GM12878 (cell line): ENCODE results near the gene CALN1. TPM values are rescaled to one million over a fixed set of nuclear protein-coding genes. Genes with fewer than 3 reads are reported as not detected.

Experiments used
- ATAC-seq: fragments of 200-7000 bp; cut with Tn5 transposase; 3 replicates; pipeline ENCODE4 v1.9.1; 2020; ENCODE audit warnings: mild to moderate bottlenecking, moderate library complexity
- BruUV-seq: library from RNA; stranded (reverse); fragments of 400-500 nt; replicated peaks from 2 replicates; lab custom pipeline; 2021; lab: Mats Ljungman, UMichigan
- CTCF ChIA-PET: fragments of 300-600 bp; sonication (Branson Sonifier 250); formaldehyde crosslinking; extraction: SDS; loops from one replicate; lab custom pipeline; 2021; ENCODE audit warnings: inconsistent platforms; lab: Yijun Ruan, JAX
- POLR2A ChIA-PET: fragments of 350-600 bp; formaldehyde crosslinking; extraction: SDS; loops from one replicate; lab custom pipeline; 2021; ENCODE audit warnings: inconsistent platforms; lab: Charles Lee
- RAD21 ChIA-PET: fragments of 300-600 bp; sonication (Branson Sonifier 250); formaldehyde crosslinking; loops from one replicate; lab custom pipeline; 2023; ENCODE audit warnings: antibody characterized with exemption; ENCODE audit not compliant: unreplicated experiment; lab: Charles Lee
- SMC1A ChIA-PET: fragments of 300-600 bp; sonication (Branson Sonifier 250); formaldehyde crosslinking; loops from one replicate; lab custom pipeline; 2023; ENCODE audit not compliant: unreplicated experiment, uncharacterized antibody; lab: Charles Lee
- DNase-seq: peaks from one replicate; pipeline ENCODE4 v3.0.0-alpha.2; 2011; ENCODE audit warnings: low read depth, low spot score
- FAIRE-seq: peaks from 3 replicates; lab custom pipeline; 2011; peaks lifted over from hg19 to GRCh38; lab: Jason Lieb, UNC
- H2AFZ ChIP-seq: 2 replicates; pipeline ENCODE4 v1.6.0; 2011; ENCODE audit warnings: low read depth, low read length, control low read depth; ENCODE audit not compliant: control insufficient read depth
- H3K27ac ChIP-seq: 2 replicates; pipeline ENCODE4 v1.5.1; 2011; ENCODE audit warnings: control low read depth; ENCODE audit not compliant: control insufficient read depth, insufficient read depth
- H3K27me3 ChIP-seq, 2 experiments: replicated peaks in 1 of 2; 2 replicates each; pipeline versions ENCODE4 v1.6.0 to v1.6.1; 2011; ENCODE audit warnings: low read length in 1 of 2; ENCODE audit not compliant: control insufficient read depth in 2 of 2, insufficient read depth in 2 of 2
- H3K36me3 ChIP-seq, 2 experiments: 2 replicates each; pipeline ENCODE4 v1.5.1; 2011; ENCODE audit warnings: low read length in 1 of 2; ENCODE audit not compliant: control insufficient read depth in 2 of 2, insufficient read depth in 2 of 2
- H3K4me1 ChIP-seq: 2 replicates; pipeline ENCODE4 v1.6.1; 2011; ENCODE audit warnings: mild to moderate bottlenecking, low read length, moderate library complexity, mixed read lengths; ENCODE audit not compliant: control insufficient read depth, insufficient read depth
- H3K4me2 ChIP-seq: 2 replicates; pipeline ENCODE4 v1.6.0; 2011; ENCODE audit warnings: control low read depth; ENCODE audit not compliant: control insufficient read depth, insufficient read depth
- H3K4me3 ChIP-seq: fragments of 200-600 bp; sonication (generic); 2 replicates; pipeline ENCODE4 v1.5.1; 2016
- H3K79me2 ChIP-seq: 2 replicates; pipeline ENCODE4 v1.6.0; 2011; ENCODE audit warnings: low read length; ENCODE audit not compliant: control insufficient read depth, insufficient read depth
- H3K9ac ChIP-seq: 2 replicates; pipeline ENCODE4 v1.8.0; 2011; ENCODE audit warnings: low read length, control low read depth, mixed read lengths; ENCODE audit not compliant: control insufficient read depth, insufficient read depth
- H3K9me3 ChIP-seq: replicated peaks from 3 replicates; pipeline ENCODE4 v1.5.1; 2011; ENCODE audit warnings: mild to moderate bottlenecking, low read length; ENCODE audit not compliant: control insufficient read depth, insufficient read depth
- H4K20me1 ChIP-seq: 2 replicates; pipeline ENCODE4 v1.6.0; 2011; ENCODE audit not compliant: control insufficient read depth, insufficient read depth
- BCL11A ChIP-seq: IDR thresholded peaks from 2 replicates; pipeline ENCODE4 v1.6.1; 2011; ENCODE audit warnings: low read depth, low read length
- EED ChIP-seq: sonication (generic); IDR thresholded peaks from 2 replicates; pipeline ENCODE4 v1.6.1; 2016; ENCODE audit warnings: antibody characterized with exemption, low read depth
- FOS ChIP-seq: IDR thresholded peaks from 3 replicates; pipeline ENCODE4 v1.6.1; 2011; ENCODE audit warnings: borderline replicate concordance; ENCODE audit not compliant: insufficient read length; ENCODE audit errors: extremely low read depth
- GABPA ChIP-seq: IDR thresholded peaks from 2 replicates; pipeline ENCODE4 v1.6.1; 2014; ENCODE audit warnings: antibody characterized with exemption, low read depth, mild to moderate bottlenecking, inconsistent platforms
- GATAD2B ChIP-seq: fragments of 450-650 bp; conservative IDR thresholded peaks from 2 replicates; pipeline ENCODE4 v1.6.1; 2017; ENCODE audit warnings: low read depth, mild to moderate bottlenecking, moderate library complexity
- HCFC1 ChIP-seq: fragments of 150-350 bp; IDR thresholded peaks from 2 replicates; pipeline ENCODE4 v1.6.1; 2014; ENCODE audit warnings: low read length
- HDAC2 ChIP-seq: fragments of 200-600 bp; sonication (generic); IDR thresholded peaks from 2 replicates; pipeline ENCODE4 v1.6.1; 2017
- IKZF2 ChIP-seq, 2 experiments: fragments of 450-650 bp; IDR thresholded peaks; 2 replicates each; pipeline ENCODE4 v1.6.1; 2017; ENCODE audit warnings: mild to moderate bottlenecking in 2 of 2, moderate library complexity in 2 of 2
- LARP7 ChIP-seq: fragments of 450-650 bp; IDR thresholded peaks from 2 replicates; pipeline ENCODE4 v1.6.1; 2017; ENCODE audit warnings: mild to moderate bottlenecking
- MXI1 ChIP-seq: fragments of 150-350 bp; IDR thresholded peaks from 2 replicates; pipeline ENCODE4 v1.6.1; 2011; ENCODE audit warnings: low read depth, mild to moderate bottlenecking, inconsistent platforms, low read length, improper control_type of control experiment
- NBN ChIP-seq: fragments of 450-650 bp; IDR thresholded peaks from 2 replicates; pipeline ENCODE4 v1.6.1; 2016
- NR2F1 ChIP-seq: fragments of 450-650 bp; conservative IDR thresholded peaks from 2 replicates; pipeline ENCODE4 v1.6.1; 2017; ENCODE audit warnings: mild to moderate bottlenecking
- RAD21 ChIP-seq: IDR thresholded peaks from 2 replicates; pipeline ENCODE4 v1.6.1; 2011; ENCODE audit warnings: mild to moderate bottlenecking, low read depth, low read length, moderate library complexity; ENCODE audit not compliant: insufficient read depth
- SIN3A ChIP-seq: IDR thresholded peaks from 2 replicates; pipeline ENCODE4 v1.6.1; 2012; ENCODE audit warnings: low read depth, low read length, improper control_type of control experiment
- SMAD1 ChIP-seq: fragments of 450-650 bp; IDR thresholded peaks from 2 replicates; pipeline ENCODE4 v1.6.1; 2018; ENCODE audit warnings: mild to moderate bottlenecking, low read depth; ENCODE audit not compliant: partially characterized antibody
- SMAD5 ChIP-seq: IDR thresholded peaks from 2 replicates; pipeline ENCODE4 v1.6.1; 2016; ENCODE audit warnings: antibody characterized with exemption, low read depth
- TAF1 ChIP-seq: IDR thresholded peaks from 2 replicates; pipeline ENCODE4 v1.6.1; 2011; ENCODE audit warnings: mild to moderate bottlenecking, low read depth, low read length, borderline replicate concordance
- ZBTB11 ChIP-seq: fragments of 450-650 bp; formaldehyde crosslinking; IDR thresholded peaks from 2 replicates; pipeline ENCODE4 v1.5.0; 2022; ENCODE audit warnings: mild to moderate bottlenecking, missing genetic modification characterization
- WGBS: methylation state at CpG from one replicate; pipeline ENCODE4 v1.1.6; 2016; ENCODE audit warnings: low lambda C conversion rate; ENCODE audit not compliant: insufficient replicate concordance, insufficient coverage; ENCODE audit errors: missing lambda C conversion rate; 5-methylcytosine and 5-hydroxymethylcytosine counted together
- in situ Hi-C: fragments of 300-500 bp; cut with MboI; formaldehyde crosslinking; loops from 9 replicates; pipeline ENCODE4 v1.14.3; 2018; ENCODE audit warnings: mixed read lengths
- intact Hi-C: fragments of 100-400 bp; cut with micrococcal nuclease; formaldehyde crosslinking; loops from one replicate; pipeline ENCODE4 v1.14.2; 2022; ENCODE audit not compliant: unreplicated experiment
- polyA plus RNA-seq, 11 experiments: library from polyadenylated mRNA; depleted of rRNA in 4 of 11; unstranded in 6 of 11; stranded (reverse) in 5 of 11; fragments of >200 nt; fragmentation: Nextera tagmentation in 4 of 11; fragmentation: Illumina TruSeq in 1 of 11; extraction: Ambion mirVana in 4 of 11; extraction: Trizol in 1 of 11; gene quantifications; 1 replicate in 1 of 11; 2 replicates in 10 of 11; pipeline versions ENCODE4 v1.2.1 to v1.2.3, GENCODE V29; 2011 to 2016; ENCODE audit warnings: inconsistent platforms in 2 of 11, missing spikeins in 2 of 11, low read depth in 1 of 11
- total RNA-seq, 4 experiments: library from RNA; depleted of rRNA in 3 of 4; stranded (reverse); fragments of >200 nt in 3 of 4; fragmentation: Illumina TruSeq in 1 of 4; extraction: Trizol in 1 of 4; gene quantifications; 2 replicates each; pipeline versions ENCODE4 v1.2.1 to v1.2.3, GENCODE V29; 2013 to 2021

Gene CALN1
- total and polyA plus RNA-seq, 10 of the 15 experiments (the other 5 are each of a cell fraction or from before 2014, with no cell fraction given), result 0.48 to 15.3 (median 1.6) TPM

GRCh38 chr7:72316148-72316547 is 96.0 kb downstream of the CALN1 start:
- ChIA-PET RAD21 (no interaction called here), POLR2A (no interaction called here), SMC1A (no interaction called here), CTCF (interaction anchor here (0.7 kb wide), 1 partner anchor 144 kb away, joined by 3 read pairs; no protein-coding TSS in a partner anchor)
- Histone ChIP-seq H3K9ac (no peak overlapping the region), H3K79me2 (no peaks in the 10 kb centered on the region), H3K4me3 (no peak overlapping the region), H3K27ac (no peak overlapping the region), H3K4me1 (no peaks in the 10 kb centered on the region), H3K4me2 (no peak overlapping the region), H3K36me3 (no peaks in the 10 kb centered on the region), H3K9me3 (no peaks in the 10 kb centered on the region), H4K20me1 (no peaks in the 10 kb centered on the region), H3K27me3 (no peaks in the 10 kb centered on the region), H2AFZ (no peak overlapping the region)
- BruUV-seq, result no TSS peak
- ATAC-seq (no peak), DNase-seq (no peak), FAIRE-seq (no peak)
- 40% methylated on average over 6 of the region's 6 CpGs for WGBS
- in situ Hi-C loops (no loop called here), intact Hi-C loops (no loop called here)
- TF ChIP-seq NBN (no peak), HCFC1 (no peak), HDAC2 (no peak), SMAD1 (no peak), RAD21 (no peak), GATAD2B (no peak), EED (no peak), SIN3A (no peak), FOS (no peak), NR2F1 (no peak), SMAD5 (no peak), LARP7 (no peak), BCL11A (no peak), TAF1 (no peak), ZBTB11 (CRISPR knock-in tag) (no peak), GABPA (no peak), IKZF2 (IDR thresholded peaks at IDR 0.05) (no peak), MXI1 (no peak)
